Osteocyte (in vitro differentiated cells): ENCODE results near the gene POLR2B. TPM values are rescaled to one million over a fixed set of nuclear protein-coding genes. Genes with fewer than 3 reads are reported as not detected.
"Not testable (repeated sequence)": the region's sequence is repeated elsewhere in the genome, so short reads cannot be mapped to it uniquely, and the experiment has no call there.

Experiments used
- DNase-seq: peaks from one replicate; pipeline ENCODE4 v3.0.0; 2021; ENCODE audit warnings: mixed read lengths; ENCODE audit not compliant: unreplicated experiment; ENCODE audit errors: extremely low spot score
- H3K27ac Mint-ChIP-seq: one replicate; pipeline ENCODE4 v1.8.0; 2021; ENCODE audit warnings: mild to moderate bottlenecking, mixed read lengths; ENCODE audit not compliant: unreplicated experiment
- H3K27me3 Mint-ChIP-seq: one replicate; pipeline ENCODE4 v1.8.0; 2021; ENCODE audit warnings: mixed read lengths; ENCODE audit not compliant: unreplicated experiment
- H3K36me3 Mint-ChIP-seq: one replicate; pipeline ENCODE4 v1.8.0; 2021; ENCODE audit warnings: mixed read lengths; ENCODE audit not compliant: unreplicated experiment
- H3K4me1 Mint-ChIP-seq: one replicate; pipeline ENCODE4 v1.8.0; 2021; ENCODE audit warnings: mixed read lengths; ENCODE audit not compliant: unreplicated experiment
- H3K4me3 Mint-ChIP-seq: one replicate; pipeline ENCODE4 v1.8.0; 2021; ENCODE audit warnings: mild to moderate bottlenecking, moderate library complexity, mixed read lengths; ENCODE audit not compliant: unreplicated experiment
- H3K9me3 Mint-ChIP-seq: one replicate; pipeline ENCODE4 v1.8.0; 2021; ENCODE audit warnings: mixed read lengths; ENCODE audit not compliant: unreplicated experiment
- CTCF ChIP-seq: fragments of 200-600 bp; sonication (generic); IDR thresholded peaks from 2 replicates; pipeline ENCODE4 v1.5.0; 2021; ENCODE audit warnings: antibody characterized with exemption, mild to moderate bottlenecking, moderate library complexity
- total RNA-seq: library from RNA; stranded (reverse); gene quantifications from 2 replicates; pipeline ENCODE4 v1.2.1, GENCODE V29; 2021

Gene POLR2B
- total RNA-seq, 1 donor from 2014 or later = 74.2 TPM

GRCh38 chr4:57059890-57060716 is 81.4 kb downstream of the POLR2B start:
- peaks cover 97% of the 10 kb centered on the region for H3K4me1 Mint-ChIP-seq
- H3K9me3 Mint-ChIP-seq = peaks cover 5% of the 10 kb centered on the region
- DNase-seq = no peak
- peak overlapping the region; percentile 95 for H3K27ac Mint-ChIP-seq
- no peaks in the 10 kb centered on the region for H3K27me3 Mint-ChIP-seq
- TF ChIP-seq CTCF = no peak
- peak overlapping the region; percentile 26 for H3K4me3 Mint-ChIP-seq
- peaks cover 71% of the 10 kb centered on the region for H3K36me3 Mint-ChIP-seq

- Mint-ChIP-seq H3K27ac (peak overlapping the region; percentile 95), H3K4me1 (peaks cover 97% of the 10 kb centered on the region), H3K36me3 (peaks cover 66% of the 10 kb centered on the region)
- DNase-seq, H3K9me3 Mint-ChIP-seq, H3K27me3 Mint-ChIP-seq, H3K4me3 Mint-ChIP-seq: not testable (repeated sequence)
Measured at GRCh38 chr4:57060717-57061067, 82.0 kb downstream of the POLR2B start.

GRCh38 chr4:57061395-57061794 is 82.7 kb downstream of the POLR2B start:
- Mint-ChIP-seq H3K9me3 (peaks cover 5% of the 10 kb centered on the region), H3K36me3 (peaks cover 62% of the 10 kb centered on the region), H3K4me3 (peak overlapping the region; percentile 22), H3K27ac (peak overlapping the region; percentile 92), H3K4me1 (peaks cover 97% of the 10 kb centered on the region), H3K27me3 (no peaks in the 10 kb centered on the region)
- DNase-seq = no peak
- TF ChIP-seq CTCF = no peak

GRCh38 chr4:57063518-57063917 is 84.8 kb downstream of the POLR2B start:
- peaks cover 61% of the 10 kb centered on the region for H3K36me3 Mint-ChIP-seq
- DNase-seq = no peak
- H3K27me3 Mint-ChIP-seq = no peaks in the 10 kb centered on the region
- peaks cover 5% of the 10 kb centered on the region for H3K9me3 Mint-ChIP-seq
- TF ChIP-seq CTCF = no peak
- peaks cover 97% of the 10 kb centered on the region for H3K4me1 Mint-ChIP-seq
- peak overlapping the region; percentile 92 for H3K27ac Mint-ChIP-seq
- H3K4me3 Mint-ChIP-seq = peak overlapping the region; percentile 33

- peaks cover 97% of the 10 kb centered on the region for H3K4me1 Mint-ChIP-seq
- peaks cover 61% of the 10 kb centered on the region for H3K36me3 Mint-ChIP-seq
- H3K27me3 Mint-ChIP-seq = no peaks in the 10 kb centered on the region
- H3K9me3 Mint-ChIP-seq = peaks cover 2% of the 10 kb centered on the region
- no peak for DNase-seq
- peak overlapping the region; percentile 92 for H3K27ac Mint-ChIP-seq
- no peak for TF ChIP-seq CTCF
- peak overlapping the region; percentile 33 for H3K4me3 Mint-ChIP-seq
Measured at GRCh38 chr4:57064120-57064519, 85.4 kb downstream of the POLR2B start.
